ENCODE results near the gene EVI5L.

- TF ChIP-seq POLR2A (IDR thresholded peaks at IDR 0.05) (no peak), CTCF (IDR thresholded peaks at IDR 0.05) (no peak)
Observed at GRCh38 chr19:7902796-7903243, 72.8 kb downstream of the EVI5L start.
